Kidney epithelial cell (primary cell): ENCODE measurements around the gene PACSIN1. TPM values are rescaled to one million over a fixed set of nuclear protein-coding genes. Genes with fewer than 3 reads are reported as not detected.

ENCODE experiments used
- DNase-seq: peaks from one replicate; pipeline ENCODE4 v3.0.0-alpha.2; 2010; ENCODE audit warnings: low read depth
- H3K27me3 ChIP-seq: 2 replicates; pipeline ENCODE4 v1.6.0; 2011; ENCODE audit warnings: low read length; ENCODE audit not compliant: control insufficient read depth, insufficient read depth
- H3K36me3 ChIP-seq: 2 replicates; pipeline ENCODE4 v1.5.1; 2011; ENCODE audit warnings: low read length; ENCODE audit not compliant: control insufficient read depth, insufficient read depth
- H3K4me3 ChIP-seq: 2 replicates; pipeline ENCODE4 v1.5.1; 2011; ENCODE audit warnings: low read depth, mild to moderate bottlenecking, control low read depth, low read length
- CTCF ChIP-seq: IDR thresholded peaks from 2 replicates; pipeline ENCODE4 v1.5.1; 2011; ENCODE audit warnings: mild to moderate bottlenecking, moderate library complexity, low read length, control low read depth, inconsistent platforms; ENCODE audit not compliant: insufficient read depth, poor library complexity, severe bottlenecking
- total RNA-seq: library from RNA; depleted of rRNA; stranded (reverse); fragments of >200 nt; gene quantifications from 2 replicates; pipeline ENCODE4 v1.2.3, GENCODE V29; 2015

PACSIN1 gene
- total RNA-seq, 1 donor from 2014 or later: 0.04 TPM

GRCh38 chr6:34523441-34524206 is 57.7 kb downstream of the PACSIN1 start:
- Histone ChIP-seq H3K36me3 (no peaks in the 10 kb centered on the region), H3K27me3 (peaks cover 3% of the 10 kb centered on the region), H3K4me3 (no peak overlapping the region)
- no peak for DNase-seq
- TF ChIP-seq CTCF: no peak

- peaks cover 5% of the 10 kb centered on the region for H3K27me3 ChIP-seq
- TF ChIP-seq CTCF: no peak
- no peaks in the 10 kb centered on the region for H3K36me3 ChIP-seq
- no peak for DNase-seq
- no peak overlapping the region for H3K4me3 ChIP-seq
These were observed 58.6 kb downstream of the PACSIN1 start for GRCh38 chr6:34524499-34524898.

GRCh38 chr6:34524971-34525370 is 59.1 kb downstream of the PACSIN1 start:
- H3K27me3 ChIP-seq: peaks cover 7% of the 10 kb centered on the region
- TF ChIP-seq CTCF: no peak
- DNase-seq: no peak
- H3K36me3 ChIP-seq: no peaks in the 10 kb centered on the region
- H3K4me3 ChIP-seq: no peak overlapping the region

GRCh38 chr6:34525431-34526175 is 59.7 kb downstream of the PACSIN1 start:
- TF ChIP-seq CTCF: no peak
- DNase-seq: no peak
- H3K4me3 ChIP-seq: no peak overlapping the region
- peaks cover 5% of the 10 kb centered on the region for H3K27me3 ChIP-seq
- H3K36me3 ChIP-seq: no peaks in the 10 kb centered on the region

- no peaks in the 10 kb centered on the region for H3K36me3 ChIP-seq
- no peak overlapping the region for H3K4me3 ChIP-seq
- H3K27me3 ChIP-seq: peaks cover 5% of the 10 kb centered on the region
- TF ChIP-seq CTCF: no peak
- DNase-seq: no peak
These were observed 60.5 kb downstream of the PACSIN1 start for GRCh38 chr6:34526241-34526972.
